Activated CD4-positive, alpha-beta T cell treated with anti-CD3 and anti-CD28 coated beads for 4 hours (primary cell): ENCODE results near the gene ZNF845.
A peak's percentile ranks its signal among the peaks of the same experiment; 100 is the strongest.
"Not testable (repeated sequence)": the region's sequence is repeated elsewhere in the genome, so short reads cannot be mapped to it uniquely, and the experiment has no call there.

Experiments
- DNase-seq, 2 donors: peaks; one replicate each; pipeline ENCODE4 v3.0.0-alpha.2; 2020

Gene ZNF845

DNA sequence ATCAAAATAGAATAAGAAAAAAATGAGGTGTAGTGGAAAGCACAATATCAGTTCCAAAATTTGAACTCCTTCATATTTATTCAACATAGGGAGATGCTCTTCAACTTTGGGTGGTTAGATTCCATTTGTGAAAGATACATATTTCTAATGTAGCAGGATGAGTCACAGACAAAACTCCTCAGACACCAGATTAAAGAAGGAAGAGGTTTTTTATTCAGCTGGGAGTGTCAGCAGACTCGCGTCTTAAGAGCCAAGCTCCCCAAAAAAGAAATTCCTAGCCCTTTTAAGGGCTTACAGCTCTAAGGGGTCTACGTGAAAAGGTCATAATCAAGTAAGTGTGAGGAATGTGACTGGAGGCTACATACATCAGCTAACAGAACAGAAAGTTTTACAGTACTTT, 54.6 kb downstream of the ZNF845 start:
- no peak for DNase-seq

DNA sequence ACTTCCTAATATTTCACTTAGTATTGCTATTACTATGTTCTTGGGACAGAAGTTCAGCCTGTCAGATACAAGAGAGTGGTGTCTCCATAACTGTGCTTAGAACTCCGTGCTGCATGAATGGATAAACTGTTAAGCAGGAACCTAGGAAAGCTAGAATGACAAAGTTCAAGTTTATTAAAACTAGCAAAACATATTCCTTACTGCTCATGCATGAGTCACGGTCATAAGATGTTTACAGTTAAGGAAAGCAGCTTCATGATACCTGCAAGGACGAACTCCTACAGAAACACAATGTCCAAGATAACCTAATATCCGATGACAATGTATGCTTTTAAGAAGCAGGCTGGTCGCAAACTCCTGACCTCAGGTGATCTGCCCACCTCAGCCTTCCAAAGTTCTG, 55.4 kb downstream of the ZNF845 start:
- DNase-seq: no peak

DNA sequence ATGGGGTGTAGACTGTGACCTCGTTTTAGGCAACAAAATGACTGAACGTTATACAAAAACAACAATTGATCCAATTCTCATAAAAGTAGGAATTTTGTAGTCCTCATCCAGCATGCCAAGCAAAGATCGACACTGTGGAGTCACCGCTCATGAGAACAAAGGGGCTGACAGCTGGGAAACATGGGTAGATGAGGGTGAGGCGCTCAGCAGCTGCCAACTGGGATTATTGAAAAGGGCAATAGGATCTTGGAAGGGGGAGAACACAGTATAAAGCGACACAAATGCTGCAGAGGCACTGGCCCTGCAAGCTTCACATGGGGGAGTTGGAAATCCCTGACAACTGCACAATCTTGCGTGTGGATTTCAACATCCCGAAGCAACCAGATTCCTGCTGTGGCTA, 56.0 kb downstream of the ZNF845 start:
- no peak for DNase-seq

DNA sequence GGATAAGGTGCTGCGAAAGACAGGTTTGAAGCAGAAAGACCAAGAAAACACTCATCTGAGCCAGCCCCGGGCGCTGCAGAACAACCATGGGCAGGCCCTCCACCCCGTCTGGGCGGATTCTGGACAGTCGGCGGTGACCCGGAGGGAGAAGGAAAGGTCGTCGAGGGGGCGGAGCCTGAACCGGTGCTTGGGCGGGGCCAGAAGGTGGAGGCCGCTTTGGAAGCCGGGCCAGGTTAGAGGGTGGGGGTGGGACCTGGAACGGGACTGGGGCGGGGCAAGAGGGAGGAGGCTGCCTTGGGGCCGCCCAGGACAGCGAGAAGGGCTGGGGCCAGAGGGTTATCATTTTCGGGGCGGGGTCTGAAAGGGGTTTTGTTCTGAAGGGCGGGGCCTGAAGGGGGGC, 56.4 kb downstream of the ZNF845 start:
- no peak for DNase-seq

DNA sequence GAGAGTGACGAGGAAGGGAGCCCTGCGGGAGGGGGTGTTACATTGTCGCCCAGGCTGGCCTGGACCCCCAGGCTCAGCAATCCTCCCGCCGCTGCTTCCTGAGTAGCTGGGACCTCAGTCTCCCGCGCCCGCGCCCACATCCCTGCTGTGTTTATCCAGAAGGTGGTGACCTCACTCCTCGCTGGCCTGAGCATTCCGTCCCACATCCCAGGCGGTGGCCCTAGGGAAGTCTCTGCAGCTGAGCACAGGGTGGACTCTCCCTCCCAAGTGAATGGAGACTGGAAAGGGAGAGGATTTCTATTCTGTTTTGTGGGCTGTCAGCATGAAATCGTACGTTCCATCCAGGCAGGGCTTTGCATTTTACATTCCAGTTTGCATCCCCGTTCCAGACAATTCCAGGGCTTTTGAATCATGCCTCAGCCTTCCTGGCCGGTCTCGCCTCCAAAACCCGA, 61.0 kb downstream of the ZNF845 start:
- DNase-seq: peak in 1 of 2 donors; percentile 4

DNA sequence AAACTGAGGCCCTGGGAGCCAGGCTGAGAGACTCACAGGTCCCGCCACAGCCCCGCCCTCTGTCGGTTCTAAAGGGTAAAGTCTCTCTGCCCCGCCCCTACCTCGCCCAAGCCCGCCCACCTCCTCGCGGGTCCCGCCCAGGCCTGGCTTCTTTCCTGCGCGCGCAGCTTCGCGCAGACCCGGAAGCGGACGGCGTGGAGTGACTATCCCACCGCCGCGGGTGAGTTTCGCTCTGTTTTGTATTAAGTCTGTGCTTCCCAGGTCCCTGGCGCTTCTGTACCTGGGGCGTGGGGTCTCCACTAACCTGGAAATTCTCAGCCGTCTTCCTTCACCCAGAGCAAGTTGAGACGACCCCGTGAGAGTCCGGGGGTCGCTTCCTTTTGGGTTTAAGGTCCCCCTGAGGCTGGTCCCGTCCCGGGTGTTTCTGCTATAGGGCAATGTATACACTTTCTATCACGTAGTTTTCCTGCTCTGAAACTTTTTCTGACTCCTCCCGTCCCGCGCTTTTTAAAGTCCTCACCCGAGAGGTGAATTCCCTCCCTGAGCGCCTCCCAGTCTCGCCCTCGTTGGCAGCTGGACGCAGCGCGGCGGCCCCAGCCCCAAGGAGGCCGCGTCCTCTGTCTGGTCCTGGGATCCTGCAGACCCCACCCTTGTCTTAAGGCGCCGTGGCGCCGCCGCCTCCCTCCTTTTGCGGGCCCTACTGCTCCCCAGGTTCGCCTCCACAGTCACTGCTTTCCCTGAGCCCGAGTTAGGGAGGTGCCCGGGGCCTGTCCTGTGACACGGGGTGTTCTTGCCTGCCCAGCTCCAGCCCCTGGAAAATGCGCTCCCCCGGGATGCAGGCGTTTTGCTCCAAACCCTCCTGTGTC, 61.7 kb downstream of the ZNF845 start, which contains the start of gene ZNF765:
TSS of gene ZNF765 (plus strand) at position 176 of the 866 bp plus-strand sequence. CDS start 2,867 bp downstream, outside the sequence.
- DNase-seq: peak; percentile 96 to 98

DNA sequence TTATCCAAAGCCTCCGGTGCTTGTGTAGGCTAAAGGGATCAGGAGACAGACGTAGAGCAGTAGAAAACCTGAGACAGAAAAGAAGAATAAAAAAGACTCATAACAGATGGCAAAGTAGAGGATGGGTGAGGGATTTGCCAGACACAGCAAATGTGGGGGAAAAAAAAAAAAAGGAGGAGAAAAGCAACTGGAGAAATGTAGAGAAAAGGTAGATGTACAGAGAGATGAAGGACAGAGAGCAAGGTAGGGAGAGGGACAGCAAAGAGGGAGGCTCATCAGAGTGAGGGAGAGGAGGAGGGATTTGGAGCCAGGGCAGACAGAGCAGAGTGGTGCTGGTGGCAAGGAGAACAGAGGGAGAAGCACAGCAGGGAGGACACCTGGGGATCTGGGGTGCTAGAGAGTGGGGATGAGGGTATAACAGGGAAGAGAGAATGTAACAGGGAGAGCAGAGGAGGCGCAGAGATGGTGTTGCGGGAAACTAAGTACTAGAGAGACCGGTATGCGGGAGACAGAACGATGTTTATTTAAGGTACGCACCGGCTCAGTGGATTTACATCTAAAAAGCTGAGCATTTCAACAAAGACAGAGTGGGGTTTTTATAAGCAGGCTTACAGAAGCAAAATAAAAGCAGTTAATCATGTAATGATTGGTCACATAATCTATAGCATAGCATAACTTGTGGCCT, 62.4 kb downstream of the ZNF845 start:
- DNase-seq: not testable (repeated sequence)

DNA sequence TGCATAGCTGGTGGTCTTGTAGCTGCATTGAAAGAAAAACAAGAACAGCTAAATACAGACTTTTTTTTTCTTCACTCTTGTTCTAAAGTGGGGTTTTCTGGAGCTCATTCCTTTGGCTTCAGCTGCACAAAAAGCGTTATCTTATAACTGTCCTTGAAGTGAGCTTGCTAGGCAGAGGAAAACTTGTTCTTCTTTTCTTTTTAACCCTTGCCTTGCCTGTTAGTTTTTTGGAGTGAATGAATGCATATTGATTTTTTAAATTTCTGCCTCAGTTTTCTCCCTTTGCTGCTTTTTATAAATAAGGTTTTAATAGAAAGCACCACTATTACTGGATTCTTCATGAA, 62.9 kb downstream of the ZNF845 start:
- no peak for DNase-seq

DNA sequence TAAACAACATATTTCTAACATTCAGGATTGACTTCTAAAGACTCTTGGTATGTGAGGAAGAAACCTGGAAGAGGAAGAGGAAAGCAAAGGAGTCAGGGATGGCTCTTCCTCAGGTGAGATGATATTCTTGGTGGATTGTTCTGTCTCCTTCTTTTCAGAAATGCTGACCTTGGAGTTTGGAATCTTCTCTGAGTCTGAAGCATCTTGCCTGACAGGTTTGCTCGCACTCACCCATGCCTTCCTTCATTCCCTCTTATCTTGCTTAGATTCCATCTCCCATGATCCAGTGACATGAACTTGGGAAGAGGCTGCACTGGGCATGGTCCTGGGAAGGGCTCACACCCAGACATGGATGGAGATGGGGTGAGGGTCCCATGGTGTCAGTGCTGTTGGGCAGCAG, 64.4 kb downstream of the ZNF845 start:
- DNase-seq: not testable (repeated sequence)
